ENCODE measurements around the gene IL1RAP. TPM values are rescaled to one million over a fixed set of nuclear protein-coding genes. Genes with fewer than 3 reads are reported as not detected.

The IL1RAP gene
- polyA plus RNA-seq, 3 donors = 8.0 to 12.6 (median 11.8) TPM

DNA sequence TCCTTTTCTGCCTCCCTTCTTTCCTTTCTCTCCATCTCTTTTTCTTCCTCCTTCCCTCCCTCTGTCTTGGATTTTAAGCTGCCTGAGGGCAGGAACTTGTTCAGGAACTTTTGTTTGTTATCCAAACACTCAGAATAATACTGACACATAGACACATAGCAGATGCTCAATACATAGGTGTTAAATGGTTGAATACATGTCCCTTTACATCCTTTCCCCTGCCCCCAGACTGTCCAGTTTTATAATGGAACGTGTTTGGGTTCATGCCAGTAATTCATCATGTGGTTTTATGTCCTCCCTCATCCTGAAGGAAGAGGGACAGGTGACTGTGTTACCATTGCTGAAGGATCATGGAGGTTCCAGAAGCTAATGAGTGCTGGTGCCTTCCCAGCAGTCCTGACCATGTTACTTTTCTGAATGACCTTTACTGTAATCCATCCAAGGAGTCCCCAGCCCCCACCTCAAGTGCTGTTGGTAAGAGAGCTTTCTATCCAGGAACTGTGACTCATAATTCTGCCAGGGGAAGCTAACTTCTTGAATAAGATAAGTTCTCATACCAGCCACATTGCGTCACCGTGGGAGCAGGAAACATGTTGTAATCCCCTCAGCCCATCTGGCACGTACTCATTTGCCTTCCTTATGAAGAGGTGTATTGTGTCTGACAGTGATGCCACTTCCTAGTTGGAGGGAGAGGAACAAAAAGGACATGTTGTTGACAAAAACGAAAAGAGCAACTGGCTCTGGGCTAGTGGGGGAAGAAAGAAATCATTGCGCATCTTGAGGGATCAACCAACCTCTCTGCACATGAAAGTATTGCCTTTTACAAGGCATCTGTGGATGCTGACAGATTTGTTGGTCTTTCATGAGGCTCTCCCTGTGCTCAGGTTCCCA, 52.4 kb downstream of the IL1RAP start:
- Histone ChIP-seq H3K27ac (ENCODE audit: low read depth in 1 of 2, low read length in 2 of 2) (peak overlapping the region in 1 of 2 donors; percentile 90), H4K20me1 (ENCODE audit: insufficient read depth, low read length) (no peaks in the 10 kb centered on the region), H3K9ac (ENCODE audit: insufficient read depth, low read length, poor library complexity, severe bottlenecking) (peak overlapping the region; percentile 51), H2AFZ (ENCODE audit: insufficient read depth, low read depth, low read length, poor library complexity, severe bottlenecking) (no peak overlapping the region), H3K36me3 (replicated peaks in 1 of 2; ENCODE audit: control insufficient read depth in 1 of 2, insufficient read depth in 2 of 2, low read length in 2 of 2) (no peaks in the 10 kb centered on the region), H3K4me2 (replicated peaks; ENCODE audit: extremely low read depth, low read length, poor library complexity, severe bottlenecking) (peak overlapping the region; percentile 57), H3K79me2 (ENCODE audit: insufficient read depth, low read length) (no peaks in the 10 kb centered on the region), H3K9me3 (replicated peaks in 1 of 2; ENCODE audit: control insufficient read depth in 1 of 2, insufficient read depth in 1 of 2, low read length in 2 of 2) (no peaks in the 10 kb centered on the region), H3K4me3 (replicated peaks in 1 of 3; ENCODE audit: low read depth in 2 of 3, low read length in 3 of 3) (peak overlapping the region in 2 of 3 experiments; percentile 22 to 39), H3K4me1 (ENCODE audit: control insufficient read depth in 1 of 2, insufficient read depth in 2 of 2, low read length in 2 of 2) (peaks cover 17% of the 10 kb centered on the region in 2 donors), H3K27me3 (ENCODE audit: control insufficient read depth in 2 of 2, insufficient read depth in 2 of 2, low read length in 2 of 2) (no peaks in the 10 kb centered on the region)
- peak; percentile 99 to 100 (median 100) for DNase-seq
- intact Hi-C loops (cut with micrococcal nuclease) = loop anchor here (5.0 to 10.0 kb wide), 4 partner anchors 51 to 56 kb away; partner anchors contain the start of gene IL1RAP (in 2 of the 2)
- Mint-ChIP-seq H3K27ac (peak overlapping the region; percentile 90 to 97 (median 95)), H3K9me3 (peaks cover 0 to 4% (median 0%) of the 10 kb centered on the region in 7 donors), H3K4me3 (peak overlapping the region; percentile 36 to 39), H3K4me1 (peaks cover 18% of the 10 kb centered on the region), H3K36me3 (peaks cover 3 to 22% of the 10 kb centered on the region in 2 donors), H3K27me3 (ENCODE audit: low read depth in 3 of 3) (no peaks in the 10 kb centered on the region)
- 0% methylated on average over 1 of the region's 6 CpGs for WGBS (ENCODE audit: insufficient coverage)
- TF ChIP-seq, protein P1, sequence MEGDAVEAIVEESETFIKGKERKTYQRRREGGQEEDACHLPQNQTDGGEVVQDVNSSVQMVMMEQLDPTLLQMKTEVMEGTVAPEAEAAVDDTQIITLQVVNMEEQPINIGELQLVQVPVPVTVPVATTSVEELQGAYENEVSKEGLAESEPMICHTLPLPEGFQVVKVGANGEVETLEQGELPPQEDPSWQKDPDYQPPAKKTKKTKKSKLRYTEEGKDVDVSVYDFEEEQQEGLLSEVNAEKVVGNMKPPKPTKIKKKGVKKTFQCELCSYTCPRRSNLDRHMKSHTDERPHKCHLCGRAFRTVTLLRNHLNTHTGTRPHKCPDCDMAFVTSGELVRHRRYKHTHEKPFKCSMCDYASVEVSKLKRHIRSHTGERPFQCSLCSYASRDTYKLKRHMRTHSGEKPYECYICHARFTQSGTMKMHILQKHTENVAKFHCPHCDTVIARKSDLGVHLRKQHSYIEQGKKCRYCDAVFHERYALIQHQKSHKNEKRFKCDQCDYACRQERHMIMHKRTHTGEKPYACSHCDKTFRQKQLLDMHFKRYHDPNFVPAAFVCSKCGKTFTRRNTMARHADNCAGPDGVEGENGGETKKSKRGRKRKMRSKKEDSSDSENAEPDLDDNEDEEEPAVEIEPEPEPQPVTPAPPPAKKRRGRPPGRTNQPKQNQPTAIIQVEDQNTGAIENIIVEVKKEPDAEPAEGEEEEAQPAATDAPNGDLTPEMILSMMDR (IDR thresholded peaks at IDR 0.05) = no peak

DNA sequence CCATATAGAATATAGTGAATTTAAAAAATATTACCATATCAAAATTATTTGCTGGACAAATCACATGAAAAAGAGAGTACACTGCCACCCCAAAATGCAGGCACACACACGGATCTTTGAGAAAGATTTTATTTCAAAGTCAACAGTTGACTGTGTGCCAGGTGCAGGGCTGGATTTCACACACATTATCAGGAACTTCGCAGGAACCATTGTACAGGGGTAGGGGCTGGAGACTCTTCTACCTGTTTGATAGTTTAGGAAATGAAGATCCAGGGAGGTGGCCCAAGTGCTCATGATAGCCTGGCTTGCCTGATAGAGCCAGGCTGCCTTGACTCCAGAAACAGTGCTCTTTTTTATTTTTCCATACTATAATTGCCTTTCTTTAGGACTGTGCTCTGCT, 54.2 kb downstream of the IL1RAP start:
- peaks cover 18% of the 10 kb centered on the region for H3K4me1 Mint-ChIP-seq
- H3K9me3 ChIP-seq (replicated peaks in 1 of 2; ENCODE audit: control insufficient read depth in 1 of 2, insufficient read depth in 1 of 2, low read length in 2 of 2) = no peaks in the 10 kb centered on the region
- H3K79me2 ChIP-seq (ENCODE audit: insufficient read depth, low read length) = no peaks in the 10 kb centered on the region
- intact Hi-C loops (cut with micrococcal nuclease) = loop anchor here (5.0 to 10.0 kb wide), 4 partner anchors 49 to 56 kb away; partner anchors contain the start of gene IL1RAP (in 2 of the 2)
- H3K9ac ChIP-seq (ENCODE audit: insufficient read depth, low read length, poor library complexity, severe bottlenecking) = no peak overlapping the region
- H3K27ac ChIP-seq (ENCODE audit: low read depth in 1 of 2, low read length in 2 of 2) = no peak overlapping the region
- no peaks in the 10 kb centered on the region for H3K27me3 Mint-ChIP-seq (ENCODE audit: low read depth in 3 of 3)
- H3K4me3 ChIP-seq (replicated peaks in 1 of 3; ENCODE audit: low read depth in 2 of 3, low read length in 3 of 3) = no peak overlapping the region
- TF ChIP-seq, protein P1 (IDR thresholded peaks at IDR 0.05) = no peak
- no peak overlapping the region for H2AFZ ChIP-seq (ENCODE audit: insufficient read depth, low read depth, low read length, poor library complexity, severe bottlenecking)
- H4K20me1 ChIP-seq (ENCODE audit: insufficient read depth, low read length) = no peaks in the 10 kb centered on the region
- H3K9me3 Mint-ChIP-seq = peaks cover 0 to 4% (median 0%) of the 10 kb centered on the region in 7 donors
- no peaks in the 10 kb centered on the region for H3K36me3 ChIP-seq (replicated peaks in 1 of 2; ENCODE audit: control insufficient read depth in 1 of 2, insufficient read depth in 2 of 2, low read length in 2 of 2)
- no peak overlapping the region for H3K4me2 ChIP-seq (replicated peaks; ENCODE audit: extremely low read depth, low read length, poor library complexity, severe bottlenecking)
- H3K4me1 ChIP-seq (ENCODE audit: control insufficient read depth in 1 of 2, insufficient read depth in 2 of 2, low read length in 2 of 2) = peaks cover 17% of the 10 kb centered on the region in 2 donors
- no peaks in the 10 kb centered on the region for H3K27me3 ChIP-seq (ENCODE audit: control insufficient read depth in 2 of 2, insufficient read depth in 2 of 2, low read length in 2 of 2)
- WGBS (ENCODE audit: insufficient coverage) = no CpG with 5 or more reads among the region's 2 CpGs
- no peak for DNase-seq
- H3K4me3 Mint-ChIP-seq = no peak overlapping the region
- peaks cover 0 to 18% of the 10 kb centered on the region in 2 donors for H3K36me3 Mint-ChIP-seq
- peak overlapping the region in 6 of 7 donors; percentile 11 to 76 (median 50) for H3K27ac Mint-ChIP-seq

Data from CD14-positive monocyte (primary cell).